Renal pelvis (tissue), 4 donors: ENCODE data around the gene MMP24. TPM values are rescaled to one million over a fixed set of nuclear protein-coding genes. Genes with fewer than 3 reads are reported as not detected.
"Not testable (repeated sequence)": the region's sequence is repeated elsewhere in the genome, so short reads cannot be mapped to it uniquely, and the experiment has no call there.

Experiments
- DNase-seq: peaks from one replicate; pipeline ENCODE4 v3.0.0-alpha.2; 2013
- polyA plus RNA-seq, 3 donors: library from polyadenylated mRNA; unstranded; fragments of 120-200 nt; gene quantifications; one replicate each; pipeline ENCODE4 v1.2.1, GENCODE V29; 2013; ENCODE audit not compliant: insufficient read length in 3 of 3

MMP24 gene
- polyA plus RNA-seq, 3 donors = 1.8 to 3.2 (median 1.9) TPM

DNA sequence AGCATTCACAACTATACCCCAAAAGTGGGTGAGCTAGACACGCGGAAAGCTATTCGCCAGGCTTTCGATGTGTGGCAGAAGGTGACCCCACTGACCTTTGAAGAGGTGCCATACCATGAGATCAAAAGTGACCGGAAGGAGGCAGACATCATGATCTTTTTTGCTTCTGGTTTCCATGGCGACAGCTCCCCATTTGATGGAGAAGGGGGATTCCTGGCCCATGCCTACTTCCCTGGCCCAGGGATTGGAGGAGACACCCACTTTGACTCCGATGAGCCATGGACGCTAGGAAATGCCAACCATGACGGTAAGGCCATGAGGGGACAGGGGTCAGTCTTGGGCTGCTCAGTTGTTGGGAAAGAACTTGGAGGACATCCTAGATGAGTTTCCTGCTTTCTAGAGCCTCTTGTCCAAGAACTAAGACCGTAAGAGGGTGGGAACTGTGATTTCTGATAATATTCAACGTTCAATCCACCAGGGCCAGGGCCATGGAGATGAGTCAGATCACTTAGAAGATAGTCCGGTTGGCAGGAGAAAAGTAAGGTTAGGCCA is 28.0 kb downstream of the MMP24 start:
- no peak for DNase-seq

- no peak for DNase-seq
These were observed 30.9 kb downstream of the MMP24 start for GRCh38 chr20:35257175-35257909.

GRCh38 chr20:35260426-35260825 is 33.9 kb downstream of the MMP24 start:
- DNase-seq = no peak

GRCh38 chr20:35262321-35262720 is 35.8 kb downstream of the MMP24 start:
- not testable (repeated sequence) for DNase-seq

DNA sequence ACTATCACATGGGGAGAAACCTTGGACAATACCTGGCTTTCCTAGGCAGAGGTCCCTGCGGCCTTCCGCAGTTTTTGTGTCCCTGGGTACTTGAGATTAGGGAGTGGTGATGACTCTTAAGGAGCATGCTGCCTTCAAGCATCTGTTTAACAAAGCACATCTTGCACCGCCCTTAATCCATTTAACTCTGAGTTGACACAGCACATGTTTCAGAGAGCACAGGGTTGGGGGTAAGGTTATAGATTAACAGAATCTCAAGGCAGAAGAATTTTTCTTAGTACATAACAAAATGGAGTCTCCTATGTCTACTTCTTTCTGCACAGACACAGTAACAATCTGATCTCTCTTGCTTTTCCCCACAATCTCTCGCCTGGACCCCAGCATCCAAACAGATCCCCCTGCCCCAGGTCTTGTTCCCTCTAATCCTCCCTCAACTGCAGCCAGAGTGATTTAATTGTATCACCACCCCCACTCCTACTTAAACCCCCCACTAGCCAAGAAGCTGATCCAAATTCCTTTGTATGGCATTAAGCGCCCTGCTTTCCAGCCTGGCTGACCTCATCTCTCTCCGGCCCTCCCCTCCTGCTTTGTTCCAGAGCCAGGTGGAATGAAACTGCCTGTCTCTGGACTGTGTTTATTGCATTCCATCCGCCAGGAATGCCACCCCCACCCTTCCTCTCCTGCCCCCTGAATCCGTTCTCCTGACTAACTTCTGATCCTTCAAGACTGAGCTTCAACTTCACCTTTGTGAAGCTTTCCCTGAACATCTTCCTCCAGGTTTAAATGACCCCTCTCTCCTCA is 36.4 kb downstream of the MMP24 start:
- peak; percentile 88 for DNase-seq

GRCh38 chr20:35263532-35264341 is 37.2 kb downstream of the MMP24 start:
- no peak for DNase-seq

- DNase-seq = no peak
These were observed 38.3 kb downstream of the MMP24 start for GRCh38 chr20:35264755-35265154.

GRCh38 chr20:35267092-35267491 is 40.6 kb downstream of the MMP24 start:
- no peak for DNase-seq

- DNase-seq = peak; percentile 51
These were observed 42.7 kb downstream of the MMP24 start for GRCh38 chr20:35269055-35269781.

DNA sequence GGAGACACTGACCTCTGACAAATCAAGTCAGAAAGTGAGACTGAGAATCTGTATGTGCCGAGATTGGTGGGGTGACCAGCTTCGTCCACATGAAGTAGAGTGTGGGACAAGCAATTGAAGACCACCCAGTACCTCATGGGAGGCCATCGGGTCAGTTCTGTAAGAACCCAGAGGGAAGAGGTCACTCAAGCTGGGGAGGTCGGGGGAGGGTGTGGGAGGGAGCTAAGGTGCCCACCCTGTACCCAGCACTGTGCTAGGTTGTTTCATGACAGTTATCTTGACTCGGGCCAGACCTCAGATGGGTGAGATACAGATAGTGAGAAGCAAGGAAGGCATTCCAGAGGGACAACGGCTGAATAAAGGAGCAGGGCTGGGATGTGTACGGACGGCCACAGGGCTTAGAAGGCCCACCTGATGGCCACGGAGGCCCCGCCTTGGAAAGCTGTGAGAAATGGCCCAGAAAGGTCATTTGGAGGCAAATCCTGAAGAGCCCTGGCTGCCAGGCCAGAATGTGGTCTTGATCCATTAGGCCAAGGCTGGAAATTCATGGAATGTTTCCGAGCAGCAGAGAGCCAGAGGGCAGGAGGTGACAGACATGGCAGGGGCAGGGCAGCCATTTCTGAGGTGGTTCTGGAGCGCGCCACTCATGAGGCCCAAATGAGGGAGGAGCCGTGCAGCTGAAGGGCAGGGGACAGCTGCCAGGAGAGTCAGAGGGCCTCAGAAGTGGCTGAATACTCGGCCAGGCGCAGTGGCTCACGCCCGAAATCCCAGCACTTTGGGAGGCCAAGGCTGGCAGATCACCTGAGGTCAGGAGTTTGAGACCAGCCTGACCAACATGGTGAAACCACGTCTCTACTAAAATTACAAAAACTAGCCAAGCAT is 43.8 kb downstream of the MMP24 start:
- DNase-seq = no peak

DNA sequence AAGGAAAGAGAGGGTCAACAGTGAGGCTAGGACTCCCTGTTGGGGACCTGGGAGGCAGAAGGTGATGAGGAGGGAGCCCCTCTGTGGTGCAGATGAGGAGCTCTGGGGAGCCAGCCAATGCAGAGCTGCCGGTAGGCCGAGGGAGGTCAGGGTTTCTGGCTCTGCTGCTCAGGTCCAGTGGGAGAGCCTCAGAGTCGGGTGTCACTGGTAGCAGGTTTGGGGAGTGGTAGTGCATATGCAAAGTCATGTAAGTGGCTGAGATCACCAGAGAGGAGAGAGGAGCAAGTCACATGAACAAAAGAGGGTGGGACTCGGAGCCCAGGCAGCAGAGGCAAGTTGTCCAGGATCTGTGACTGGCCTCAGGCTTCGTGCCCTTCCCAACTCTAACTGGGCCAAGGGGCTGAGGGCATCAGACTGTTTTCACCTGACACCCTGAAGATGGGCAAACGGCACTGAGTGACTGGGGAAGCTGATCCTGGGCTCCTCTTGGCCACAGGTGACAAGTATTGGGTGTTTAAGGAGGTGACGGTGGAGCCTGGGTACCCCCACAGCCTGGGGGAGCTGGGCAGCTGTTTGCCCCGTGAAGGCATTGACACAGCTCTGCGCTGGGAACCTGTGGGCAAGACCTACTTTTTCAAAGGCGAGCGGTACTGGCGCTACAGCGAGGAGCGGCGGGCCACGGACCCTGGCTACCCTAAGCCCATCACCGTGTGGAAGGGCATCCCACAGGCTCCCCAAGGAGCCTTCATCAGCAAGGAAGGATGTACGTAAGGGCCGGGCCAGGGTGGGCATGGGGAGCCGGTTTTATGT is 44.8 kb downstream of the MMP24 start:
- no peak for DNase-seq

DNA sequence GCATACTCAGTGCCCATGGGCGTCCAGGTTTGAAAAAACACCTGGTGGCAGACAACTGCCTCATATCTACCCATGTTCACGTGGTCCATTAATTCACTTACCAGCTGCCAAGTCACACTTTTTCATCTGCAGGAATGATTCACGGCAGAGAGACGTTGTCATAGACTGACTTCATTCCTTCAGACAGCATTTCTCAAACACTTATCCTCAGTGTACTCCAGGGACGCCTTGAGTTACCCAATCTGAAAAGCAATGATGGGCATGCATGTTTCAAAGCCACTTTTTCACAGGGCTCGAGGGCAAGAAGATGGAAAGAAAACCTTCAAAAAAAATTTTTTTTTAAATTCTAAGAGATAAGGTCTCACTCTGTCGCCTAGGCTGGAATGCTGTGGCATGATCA is 45.4 kb downstream of the MMP24 start:
- no peak for DNase-seq

DNA sequence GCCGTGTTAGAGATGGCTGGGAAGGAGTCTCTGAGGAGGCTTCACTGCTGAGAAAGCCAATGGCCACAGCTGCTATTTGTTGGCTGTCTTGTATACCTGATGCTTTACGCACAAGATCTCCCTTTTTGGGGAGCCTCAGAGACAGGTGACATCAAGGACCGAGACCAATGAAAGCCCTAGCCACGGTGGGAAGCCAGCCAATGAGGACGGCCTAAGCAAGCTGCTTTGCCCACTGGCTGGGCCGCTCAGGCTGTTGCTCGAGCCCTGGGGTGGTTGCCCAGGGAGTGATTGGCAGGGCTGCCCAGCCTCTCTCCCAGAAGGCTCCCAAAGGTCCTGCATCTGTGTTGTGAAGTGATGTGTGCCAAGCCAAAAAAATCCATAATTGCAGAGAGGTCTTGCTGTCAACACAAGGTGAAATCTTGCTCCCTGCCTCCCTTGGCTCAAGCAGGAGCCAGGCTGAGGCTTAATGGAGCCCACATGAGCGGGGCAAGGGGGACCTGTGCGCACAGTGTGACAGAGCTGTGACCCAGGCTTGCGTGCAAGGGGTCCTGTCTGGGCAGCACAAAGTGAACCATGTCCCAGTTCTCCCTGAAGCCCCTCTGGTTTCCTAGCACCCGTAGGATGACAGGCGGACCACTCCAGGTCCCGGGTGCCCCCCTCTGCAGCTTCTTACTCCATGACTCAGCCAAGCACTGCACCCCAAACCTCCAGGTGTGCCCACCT is 47.1 kb downstream of the MMP24 start:
- DNase-seq = no peak

- DNase-seq = no peak
These were observed 47.9 kb downstream of the MMP24 start for GRCh38 chr20:35274172-35275092.

DNA sequence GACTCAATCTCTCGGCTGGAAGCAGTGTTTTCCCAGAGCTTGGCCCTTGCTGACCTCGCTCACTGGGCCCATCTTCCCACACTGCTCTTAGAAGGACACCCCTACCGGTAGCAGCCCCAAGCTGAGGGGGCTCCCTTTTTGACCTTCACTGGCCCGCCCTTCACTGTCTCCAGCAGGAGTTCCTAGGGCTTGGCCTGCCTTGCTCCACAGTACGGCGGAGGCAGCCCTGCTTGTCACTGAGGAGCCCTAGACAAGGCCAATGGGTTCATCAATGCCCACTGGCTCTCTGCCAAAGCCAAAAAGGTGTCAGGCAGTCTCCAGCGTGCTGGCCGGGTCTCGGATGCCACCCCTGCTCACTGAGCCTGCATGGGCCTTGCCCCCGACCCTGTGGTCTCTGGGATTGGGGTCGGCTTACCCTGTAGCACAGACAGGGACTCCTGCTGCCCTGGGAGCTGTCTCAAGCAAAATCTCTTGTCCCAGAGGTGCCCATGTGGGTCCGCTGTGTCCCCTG is 49.3 kb downstream of the MMP24 start:
- no peak for DNase-seq

GRCh38 chr20:35276408-35276807 is 49.9 kb downstream of the MMP24 start:
- no peak for DNase-seq

- no peak for DNase-seq
These were observed 50.6 kb downstream of the MMP24 start for GRCh38 chr20:35277127-35277526.
